ENCODE results near the gene JSRP1.

JSRP1 gene

DNA sequence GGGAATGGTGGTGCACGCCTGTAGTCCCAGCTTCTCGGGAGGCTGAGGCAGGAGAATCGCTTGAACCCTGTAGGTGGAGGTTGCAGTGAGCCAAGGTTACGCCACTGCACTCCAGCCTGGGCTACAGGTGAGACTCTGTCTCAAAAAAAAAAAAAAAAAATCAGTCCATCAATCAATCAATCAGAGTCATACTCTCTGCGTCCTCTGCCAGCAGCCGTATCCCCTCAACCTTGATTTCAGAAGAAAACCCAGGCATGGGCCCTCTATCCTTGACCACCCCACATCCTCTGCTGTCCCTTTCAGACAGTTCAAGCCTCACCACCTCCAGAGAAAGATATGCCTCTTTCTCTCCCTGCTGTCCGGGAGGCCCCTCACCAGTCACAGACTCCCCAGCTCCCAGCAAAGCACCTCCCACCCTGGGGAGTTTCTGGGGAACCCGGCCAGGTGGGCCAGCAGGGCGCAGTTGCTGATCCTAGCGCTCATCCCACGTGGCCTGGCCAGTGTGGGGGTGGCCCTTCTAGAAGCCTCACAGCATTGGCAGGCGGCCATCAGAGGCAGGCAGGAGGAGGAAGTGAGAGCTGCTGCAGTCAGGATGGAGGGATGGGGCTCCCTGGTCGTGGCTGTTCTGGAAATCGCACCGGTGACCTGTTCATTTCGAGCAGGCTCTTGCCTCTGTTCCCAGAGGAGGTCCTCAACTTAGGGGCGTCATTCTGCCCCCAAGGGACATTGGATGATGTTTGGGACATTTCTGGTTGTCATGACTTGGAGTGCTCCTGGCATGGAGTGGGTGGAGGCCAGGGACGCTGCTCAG is 10.2 kb upstream of the JSRP1 start:
- peak; percentile 92 to 97 (median 96) for DNase-seq

DNA sequence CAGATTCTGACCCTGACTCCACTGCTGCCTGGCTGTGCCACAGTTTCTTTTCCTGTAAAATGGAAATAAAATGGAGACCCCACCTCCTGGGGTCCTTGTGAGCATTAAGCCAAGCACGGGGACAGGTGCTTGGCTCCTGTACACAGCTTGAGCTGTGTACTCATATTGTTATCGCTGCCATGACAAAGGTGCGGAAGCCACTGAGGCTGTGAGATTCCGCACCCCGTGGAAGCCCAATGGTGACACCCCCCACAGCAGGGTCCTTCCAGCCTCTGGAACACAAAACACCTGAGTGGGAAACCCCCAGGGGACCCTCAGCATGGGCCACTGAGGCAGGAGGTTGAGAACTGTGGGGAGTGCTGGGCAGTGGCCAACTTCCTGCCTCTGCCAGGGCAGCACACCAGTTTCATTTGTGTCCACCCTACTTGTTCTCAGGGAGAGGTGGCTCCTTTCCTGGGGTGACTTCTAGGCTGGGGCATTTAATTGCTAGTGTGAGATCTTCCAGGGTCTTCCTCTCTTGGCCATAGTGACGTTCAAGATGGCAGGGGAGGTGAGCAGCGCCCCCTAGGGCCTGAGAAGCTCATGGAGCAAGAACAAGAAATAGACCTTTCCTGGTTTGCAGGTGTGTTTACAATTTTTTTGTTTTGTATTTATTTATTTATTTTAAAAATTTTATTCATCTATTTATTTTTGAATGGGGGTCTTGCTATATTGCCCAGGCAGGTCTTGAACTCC is 5.4 kb upstream of the JSRP1 start:
- peak; percentile 53 to 81 (median 60) for DNase-seq

DNA sequence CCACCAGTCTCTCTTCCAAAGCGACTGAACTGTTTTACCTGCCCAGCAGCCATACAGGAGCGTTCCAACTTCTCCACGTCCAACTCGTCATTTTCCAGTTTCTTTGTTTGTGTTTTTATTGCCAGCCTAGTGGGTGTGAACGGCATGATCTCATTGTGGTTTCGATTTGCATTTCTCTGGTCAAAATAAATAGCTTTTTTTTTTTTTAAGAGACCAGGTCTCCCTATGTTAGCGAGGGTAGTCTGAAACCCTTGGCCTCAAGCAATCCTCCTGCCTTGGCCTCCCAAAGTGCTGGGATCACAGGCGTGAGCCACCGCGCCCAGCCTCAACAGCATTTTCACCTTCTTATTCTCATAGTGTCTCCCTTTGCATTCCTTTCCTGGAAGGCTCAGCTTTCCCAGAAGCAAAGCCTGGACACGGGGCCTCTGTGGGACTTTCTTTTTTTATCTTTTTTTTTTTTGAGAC is 4.2 kb upstream of the JSRP1 start:
- no peak for DNase-seq

DNA sequence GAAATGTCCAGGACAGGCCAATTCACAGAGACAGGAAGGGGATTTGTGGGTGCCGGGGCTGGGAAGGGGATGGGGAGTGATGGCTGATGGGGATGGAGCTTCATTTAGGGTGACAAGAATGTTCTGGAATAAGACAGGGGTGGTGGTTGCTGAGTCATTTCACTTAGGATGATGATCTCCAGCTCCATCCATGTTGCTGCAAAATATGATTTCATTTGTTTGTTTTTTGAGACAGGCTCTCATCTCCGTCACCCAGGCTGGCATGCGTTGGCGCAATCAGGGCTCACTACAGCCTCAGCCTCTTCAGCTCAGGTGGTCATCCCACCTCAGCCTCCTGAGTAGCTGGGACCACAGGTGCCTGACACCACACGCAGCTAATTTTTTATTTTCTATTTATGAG is 3.1 kb upstream of the JSRP1 start:
- DNase-seq = no peak

DNA sequence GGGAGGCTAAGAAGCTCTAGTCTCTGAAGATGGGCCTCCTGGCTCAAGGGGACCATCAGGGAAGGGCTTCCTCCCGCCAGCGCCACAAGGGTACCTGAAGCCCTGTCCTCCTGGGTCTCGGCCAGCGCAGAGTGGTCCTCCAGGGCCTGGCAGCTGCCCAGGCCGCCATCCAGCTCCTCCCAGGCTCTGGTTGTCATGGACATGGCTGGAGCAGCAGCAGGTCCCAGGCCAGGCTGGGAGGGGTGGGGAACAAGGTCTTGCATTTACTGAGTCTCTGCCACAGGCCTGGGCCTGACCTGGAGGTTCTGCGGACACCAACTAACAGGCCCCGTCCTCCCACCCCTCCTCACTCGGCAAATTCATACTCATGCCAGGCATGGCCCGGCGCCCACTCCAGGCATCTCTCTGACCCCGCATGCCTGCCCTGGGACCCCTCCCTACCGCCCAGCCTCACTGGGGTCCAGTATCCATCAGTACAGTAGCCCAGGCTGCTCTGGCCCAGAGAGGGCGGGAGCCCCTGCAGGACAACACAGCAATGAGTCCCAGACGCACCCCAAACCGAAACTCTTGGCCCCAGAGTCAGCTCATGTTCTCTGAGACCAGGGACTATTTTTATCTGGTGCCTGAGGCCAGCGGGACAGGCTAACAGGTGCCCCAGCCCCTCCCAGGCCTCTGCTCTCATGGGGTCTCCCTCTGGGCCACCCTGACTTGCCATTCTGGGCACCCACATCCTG is 938 bp downstream of the JSRP1 start:
- DNase-seq = no peak

DNA sequence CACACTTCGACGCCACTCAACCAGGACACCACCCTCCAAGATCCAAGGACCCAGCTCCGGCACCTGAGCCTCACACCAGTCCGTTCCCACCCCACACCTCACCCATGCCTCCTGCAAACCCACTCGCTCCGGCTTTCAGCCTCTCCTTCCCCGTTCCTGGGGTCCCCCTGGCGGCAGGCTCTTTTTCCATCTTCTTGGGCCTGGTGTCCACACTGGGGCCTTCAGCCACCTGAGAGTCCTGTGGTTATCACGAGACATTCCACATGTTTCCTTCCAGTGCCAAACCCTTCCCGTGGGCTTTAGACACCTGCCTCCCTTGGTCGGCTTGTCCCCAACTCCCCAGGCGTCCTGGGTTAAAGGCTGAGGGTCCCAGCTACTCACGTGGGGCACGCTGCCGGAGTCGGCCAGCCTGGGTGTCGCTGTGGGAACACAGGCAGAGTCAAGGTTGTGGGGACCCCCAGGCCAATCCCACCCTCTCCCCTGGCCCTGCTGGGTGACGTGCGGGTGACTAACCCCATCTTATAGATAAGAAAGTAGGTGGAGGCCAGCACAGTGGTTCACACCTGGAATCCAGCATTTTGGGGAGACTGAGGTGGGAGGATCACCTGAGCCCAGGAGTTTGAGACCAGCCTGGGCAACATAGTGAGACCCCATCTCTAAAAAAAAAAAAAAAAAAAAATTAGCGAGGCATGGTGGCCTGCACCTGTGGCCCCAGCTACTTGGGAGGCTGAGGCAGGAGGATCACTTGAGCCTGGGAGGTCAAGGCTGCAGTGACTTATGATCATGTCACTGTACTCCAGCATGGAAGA is 1.9 kb downstream of the JSRP1 start:
- DNase-seq = peak in 1 of 4 experiments; percentile 52

DNA sequence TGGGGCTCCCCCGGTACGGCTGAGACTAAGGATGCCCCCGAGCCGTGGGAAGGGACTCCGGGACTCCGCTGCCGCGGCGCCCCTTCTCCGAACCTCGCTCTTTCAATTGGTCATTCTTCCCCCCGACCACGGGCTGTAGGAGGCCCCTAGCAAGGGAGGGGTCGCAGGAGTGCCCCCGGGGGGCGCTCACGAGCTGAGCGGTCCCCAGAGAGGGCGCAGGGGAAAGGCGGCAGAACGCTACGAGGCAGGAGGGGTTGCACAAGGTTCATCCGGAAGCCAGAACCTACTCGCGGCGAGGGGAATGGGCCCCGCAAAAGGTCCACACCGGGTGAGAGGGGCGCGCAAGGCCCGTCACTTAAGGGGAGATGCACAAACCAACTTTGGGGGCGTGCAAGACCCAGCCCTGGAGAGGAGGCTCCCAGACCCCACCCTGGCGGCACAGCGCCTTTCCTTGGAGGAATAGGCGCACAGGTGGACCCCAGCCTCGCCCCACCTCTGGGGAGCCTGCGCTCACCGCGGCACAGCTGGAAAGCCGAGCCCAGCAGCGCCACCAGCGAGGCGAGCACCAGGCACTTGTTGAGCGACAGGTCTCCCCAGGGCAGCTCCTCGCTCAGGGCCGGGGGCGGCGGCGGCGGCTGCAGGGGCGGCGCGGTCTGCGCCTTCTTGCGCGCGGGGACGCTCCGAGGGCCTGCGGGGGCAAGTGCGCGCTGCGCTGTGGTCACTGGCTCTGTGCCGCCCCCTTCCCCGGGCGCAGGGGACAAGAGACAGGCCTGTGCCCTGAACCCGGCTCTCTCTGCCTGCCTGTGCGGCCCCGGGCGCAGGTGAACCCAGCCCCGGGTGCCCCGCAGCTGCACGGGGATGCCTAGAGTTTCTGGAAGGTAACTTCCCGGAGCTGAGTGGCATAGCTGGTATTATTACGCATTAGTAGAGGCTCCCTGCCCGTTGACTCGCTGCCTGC is 2.8 kb downstream of the JSRP1 start:
- peak in 1 of 4 experiments; percentile 60 for DNase-seq

DNA sequence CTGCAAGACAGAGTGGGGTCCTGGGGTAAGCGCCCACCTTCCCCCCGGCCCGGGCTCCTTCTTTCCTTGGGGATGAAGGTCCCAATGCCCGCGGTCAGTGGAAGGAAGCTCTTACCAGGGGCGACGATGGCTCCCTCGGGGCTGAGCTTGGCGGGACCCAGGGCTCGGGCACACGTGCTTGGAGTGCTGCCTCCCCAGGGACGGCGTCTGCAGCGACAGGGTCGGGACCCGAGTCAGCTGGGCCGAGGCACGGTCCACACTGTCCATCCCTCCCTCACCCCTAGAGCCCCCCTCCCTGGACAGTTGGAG is 3.5 kb downstream of the JSRP1 start:
- DNase-seq = no peak

DNA sequence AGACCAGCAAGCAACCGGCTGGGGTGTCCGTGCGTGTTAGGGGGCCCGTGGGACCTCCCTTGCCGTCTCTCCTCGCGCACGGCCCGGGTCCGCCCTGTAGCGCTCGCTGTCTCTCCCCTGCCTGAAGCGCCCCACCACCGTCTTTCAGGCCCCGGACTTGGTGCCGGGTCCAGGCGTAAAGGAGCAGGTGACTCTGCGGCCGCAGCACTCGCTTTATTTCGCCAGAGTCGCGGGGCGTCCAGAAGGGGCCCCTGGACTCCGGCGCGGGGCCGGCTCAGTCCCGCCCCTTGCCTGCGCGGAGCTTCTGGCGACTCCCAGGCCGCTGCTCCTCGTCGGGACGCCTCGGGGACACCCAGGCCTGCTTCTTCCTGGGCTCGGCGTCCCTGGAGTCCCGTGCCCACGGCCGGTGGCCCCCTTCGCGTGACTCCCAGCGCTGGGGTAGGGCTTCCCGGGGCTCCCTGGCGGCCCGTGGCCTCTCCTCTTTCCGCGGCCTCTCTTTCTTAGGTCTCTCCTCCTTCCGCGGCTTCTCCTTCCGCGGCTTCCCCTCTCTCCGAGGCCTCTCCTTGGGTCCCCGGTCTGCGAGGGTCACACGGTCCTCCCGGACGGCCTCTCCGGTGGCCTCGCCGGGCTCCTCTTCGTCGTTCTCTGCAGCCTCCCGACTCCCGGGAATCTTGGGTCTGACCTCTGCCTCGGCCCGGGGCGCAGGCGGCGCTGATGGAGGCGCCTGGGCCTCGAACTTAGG is 4.0 kb downstream of the JSRP1 start:
- peak in 1 of 4 experiments; percentile 39 for DNase-seq

DNA sequence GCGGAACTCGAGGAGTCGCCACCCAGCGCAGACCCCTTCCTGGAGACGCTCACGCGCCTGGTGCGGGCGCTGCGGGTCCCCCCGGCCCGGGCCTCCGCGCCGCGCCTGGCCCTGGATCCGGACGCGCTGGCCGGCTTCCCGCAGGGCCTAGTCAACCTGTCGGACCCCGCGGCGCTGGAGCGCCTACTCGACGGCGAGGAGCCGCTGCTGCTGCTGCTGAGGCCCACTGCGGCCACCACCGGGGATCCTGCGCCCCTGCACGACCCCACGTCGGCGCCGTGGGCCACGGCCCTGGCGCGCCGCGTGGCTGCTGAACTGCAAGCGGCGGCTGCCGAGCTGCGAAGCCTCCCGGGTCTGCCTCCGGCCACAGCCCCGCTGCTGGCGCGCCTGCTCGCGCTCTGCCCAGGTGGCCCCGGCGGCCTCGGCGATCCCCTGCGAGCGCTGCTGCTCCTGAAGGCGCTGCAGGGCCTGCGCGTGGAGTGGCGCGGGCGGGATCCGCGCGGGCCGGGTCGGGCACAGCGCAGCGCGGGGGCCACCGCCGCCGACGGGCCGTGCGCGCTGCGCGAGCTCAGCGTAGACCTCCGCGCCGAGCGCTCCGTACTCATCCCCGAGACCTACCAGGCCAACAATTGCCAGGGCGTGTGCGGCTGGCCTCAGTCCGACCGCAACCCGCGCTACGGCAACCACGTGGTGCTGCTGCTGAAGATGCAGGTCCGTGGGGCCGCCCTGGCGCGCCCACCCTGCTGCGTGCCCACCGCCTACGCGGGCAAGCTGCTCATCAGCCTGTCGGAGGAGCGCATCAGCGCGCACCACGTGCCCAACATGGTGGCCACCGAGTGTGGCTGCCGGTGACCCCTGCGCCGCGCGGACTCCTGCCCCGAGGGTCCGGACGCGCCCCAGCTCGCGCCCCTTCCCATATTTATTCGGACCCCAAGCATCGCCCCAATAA is 4.8 kb downstream of the JSRP1 start:
- DNase-seq = peak in 1 of 4 experiments; percentile 53

DNA sequence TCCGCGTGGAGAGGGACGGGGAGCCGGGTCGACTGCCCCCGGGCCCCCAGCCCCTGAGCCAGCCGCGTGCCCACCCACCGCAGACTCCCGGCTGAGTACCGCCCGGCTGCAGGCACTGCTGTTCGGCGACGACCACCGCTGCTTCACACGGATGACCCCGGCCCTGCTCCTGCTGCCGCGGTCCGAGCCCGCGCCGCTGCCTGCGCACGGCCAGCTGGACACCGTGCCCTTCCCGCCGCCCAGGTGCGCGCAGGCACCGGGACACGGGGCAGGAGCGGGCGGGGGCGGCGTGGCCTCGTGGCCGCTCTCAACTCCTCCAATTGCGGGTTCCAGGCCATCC is 5.5 kb downstream of the JSRP1 start:
- no peak for DNase-seq

DNA sequence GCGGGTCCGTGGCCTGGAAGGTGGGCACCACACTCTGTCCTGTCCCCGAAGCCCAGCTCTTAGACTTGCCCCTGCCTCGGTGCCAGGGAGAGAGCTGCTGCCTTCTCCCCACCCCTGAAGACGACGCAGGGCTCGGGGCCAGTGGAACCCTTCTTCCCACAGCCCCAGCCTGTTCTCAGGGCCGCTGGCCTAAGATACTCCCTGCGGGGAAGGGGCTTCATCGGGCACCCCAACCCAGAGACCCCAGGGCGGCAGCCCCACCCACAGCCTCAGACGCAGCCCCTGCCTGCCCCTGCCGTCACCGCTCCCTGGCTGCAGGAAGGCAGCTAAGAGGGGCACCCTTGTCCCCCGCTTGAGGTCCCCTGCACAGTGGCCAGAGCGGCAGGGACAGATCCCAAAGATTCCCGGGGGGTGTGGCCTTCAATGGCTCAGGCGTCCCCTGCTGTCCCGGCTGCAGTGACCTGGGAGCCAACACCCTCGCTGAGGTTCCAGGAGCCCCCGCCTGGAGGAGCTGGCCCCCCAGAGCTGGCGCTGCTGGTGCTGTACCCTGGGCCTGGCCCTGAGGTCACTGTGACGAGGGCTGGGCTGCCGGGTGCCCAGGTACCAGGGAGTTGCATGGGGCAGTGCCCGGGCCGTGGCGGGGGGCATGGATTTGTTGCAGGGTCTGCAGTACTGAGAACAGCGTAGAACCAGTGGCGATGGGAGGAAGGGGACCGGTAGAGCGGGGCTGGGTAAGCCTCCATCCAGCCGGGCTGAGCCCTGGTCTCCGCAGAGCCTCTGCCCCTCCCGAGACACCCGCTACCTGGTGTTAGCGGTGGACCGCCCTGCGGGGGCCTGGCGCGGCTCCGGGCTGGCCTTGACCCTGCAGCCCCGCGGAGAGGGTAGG is 6.1 kb downstream of the JSRP1 start:
- no peak for DNase-seq

DNA sequence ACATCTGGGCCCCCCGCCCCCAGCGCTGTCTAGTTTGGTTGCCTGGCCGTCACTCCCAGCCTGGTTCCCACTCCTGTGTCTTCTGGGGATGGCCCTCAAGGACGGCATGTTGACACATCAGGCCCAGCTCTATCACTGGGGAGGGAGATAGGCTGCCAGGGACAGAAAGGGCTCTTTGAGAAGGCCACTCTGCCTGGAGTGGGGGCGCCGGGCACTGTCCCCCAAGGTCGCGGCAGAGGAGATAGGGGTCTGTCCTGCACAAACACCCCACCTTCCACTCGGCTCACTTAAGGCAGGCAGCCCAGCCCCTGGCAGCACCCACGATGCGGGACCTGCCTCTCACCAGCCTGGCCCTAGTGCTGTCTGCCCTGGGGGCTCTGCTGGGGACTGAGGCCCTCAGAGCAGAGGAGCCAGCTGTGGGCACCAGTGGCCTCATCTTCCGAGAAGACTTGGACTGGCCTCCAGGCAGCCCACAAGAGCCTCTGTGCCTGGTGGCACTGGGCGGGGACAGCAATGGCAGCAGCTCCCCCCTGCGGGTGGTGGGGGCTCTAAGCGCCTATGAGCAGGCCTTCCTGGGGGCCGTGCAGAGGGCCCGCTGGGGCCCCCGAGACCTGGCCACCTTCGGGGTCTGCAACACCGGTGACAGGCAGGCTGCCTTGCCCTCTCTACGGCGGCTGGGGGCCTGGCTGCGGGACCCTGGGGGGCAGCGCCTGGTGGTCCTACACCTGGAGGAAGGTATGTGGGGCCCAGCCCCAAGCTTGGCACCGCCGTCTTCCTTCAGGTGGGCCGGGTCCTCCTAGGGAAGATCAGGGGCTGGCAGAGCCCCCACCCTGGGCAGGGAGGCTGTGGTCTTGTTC is 7.0 kb downstream of the JSRP1 start, which contains the start of gene AMH:
TSS of gene AMH (plus strand) at position 314 of the 857 bp plus-strand sequence. CDS start at position 324, 10 bp downstream.
- no peak for DNase-seq

DNA sequence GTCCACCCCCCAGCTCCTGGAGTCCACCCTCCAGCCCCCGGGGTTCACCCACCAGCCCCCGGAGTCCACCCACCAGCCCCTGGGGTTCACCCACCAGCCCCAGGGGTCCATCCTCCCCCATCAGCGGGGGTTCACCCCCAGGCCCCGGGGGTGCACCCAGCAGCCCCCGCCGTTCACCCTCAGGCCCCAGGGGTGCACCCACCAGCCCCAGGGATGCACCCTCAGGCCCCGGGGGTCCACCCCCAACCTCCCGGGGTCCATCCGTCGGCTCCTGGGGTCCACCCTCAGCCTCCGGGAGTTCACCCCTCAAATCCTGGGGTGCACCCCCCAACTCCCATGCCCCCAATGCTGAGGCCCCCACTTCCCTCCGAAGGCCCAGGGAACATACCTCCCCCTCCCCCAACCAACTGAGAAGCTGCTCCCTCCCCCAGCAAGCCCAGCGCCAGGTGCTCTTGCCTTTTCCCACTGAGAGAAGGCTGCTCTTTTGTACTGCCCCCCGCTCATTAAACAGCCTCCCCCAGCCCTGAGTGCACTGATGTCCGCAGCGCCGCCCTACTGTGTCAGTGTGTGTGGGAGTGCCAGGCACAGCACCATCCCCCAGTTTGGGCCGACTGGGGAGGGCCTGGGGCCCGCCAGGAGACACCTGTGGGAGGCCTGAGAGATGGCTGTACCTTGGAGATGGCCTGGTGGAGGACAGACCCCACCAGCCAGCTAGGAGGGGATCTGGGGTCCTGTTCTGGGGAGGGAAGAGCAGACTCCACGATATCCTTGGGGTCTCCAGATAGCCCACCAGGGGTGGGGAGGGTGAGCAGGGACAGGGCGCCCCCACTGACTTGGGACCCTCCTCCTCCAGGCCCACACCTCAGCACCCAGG is 7.8 kb downstream of the JSRP1 start:
- DNase-seq = no peak

DNA sequence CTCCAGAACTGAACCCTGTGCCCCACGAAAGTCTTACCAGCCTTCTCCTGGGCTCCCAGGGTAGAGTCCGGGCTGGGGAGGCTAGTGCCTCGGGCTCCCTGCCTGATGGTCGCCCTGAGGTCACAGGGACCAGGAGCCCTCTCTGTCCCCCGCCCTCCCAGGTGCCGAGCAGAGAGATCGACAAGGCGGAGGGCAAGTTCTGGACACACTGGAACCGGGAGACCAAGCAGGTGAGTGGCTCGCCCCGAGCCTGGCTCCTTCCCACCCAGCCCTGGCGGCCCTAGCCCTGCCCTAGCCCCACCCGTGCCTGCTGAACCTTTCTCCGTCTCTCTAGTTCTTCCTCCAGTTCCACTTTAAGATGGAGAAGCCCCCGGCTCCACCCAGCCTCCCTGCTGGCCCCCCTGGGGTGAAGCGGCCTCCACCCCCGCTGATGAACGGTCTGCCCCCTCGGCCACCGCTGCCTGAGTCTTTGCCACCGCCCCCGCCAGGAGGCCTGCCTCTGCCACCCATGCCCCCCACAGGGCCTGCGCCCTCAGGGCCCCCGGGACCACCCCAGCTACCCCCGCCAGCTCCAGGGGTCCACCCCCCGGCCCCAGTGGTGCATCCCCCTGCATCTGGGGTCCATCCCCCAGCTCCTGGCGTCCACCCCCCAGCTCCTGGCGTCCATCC is 8.7 kb downstream of the JSRP1 start:
- no peak for DNase-seq

Measured in suppressor macrophage (primary cell).